GM13976 (cell line): ENCODE measurements around the gene CAPN14.

Source experiments
- DNase-seq: peaks from one replicate; pipeline ENCODE4 v3.0.0; 2012; ENCODE audit warnings: low spot score
- CTCF ChIP-seq: IDR thresholded peaks from 2 replicates; pipeline ENCODE4 v1.5.1; 2012; ENCODE audit warnings: borderline replicate concordance, mild to moderate bottlenecking; ENCODE audit not compliant: insufficient read depth; ENCODE audit errors: extremely low read depth, missing control alignments, control extremely low read depth
- in situ Hi-C: fragments of 300-500 bp; cut with MboI; formaldehyde crosslinking; loops from one replicate; pipeline ENCODE4 v1.12.0; 2022; ENCODE audit warnings: low sequenced_read_pairs, mixed read lengths, inconsistent platforms; ENCODE audit not compliant: unreplicated experiment

The CAPN14 gene

GRCh38 chr2:31258351-31258750 lies 41.0 kb upstream of the CAPN14 start:
- peak; percentile 80 for DNase-seq
- in situ Hi-C loops, result no loop called here
- TF ChIP-seq CTCF, result no peak

GRCh38 chr2:31256611-31257382 lies 39.5 kb upstream of the CAPN14 start:
- in situ Hi-C loops, result no loop called here
- no peak for TF ChIP-seq CTCF
- DNase-seq, result no peak

- in situ Hi-C loops, result no loop called here
- DNase-seq, result peak; percentile 57
- TF ChIP-seq CTCF, result no peak
Observed at GRCh38 chr2:31255911-31256571, 38.7 kb upstream of the CAPN14 start.

GRCh38 chr2:31254237-31255203 lies 37.2 kb upstream of the CAPN14 start:
- in situ Hi-C loops, result no loop called here
- TF ChIP-seq CTCF, result no peak
- DNase-seq, result no peak

- in situ Hi-C loops, result no loop called here
- DNase-seq, result no peak
- no peak for TF ChIP-seq CTCF
Observed at GRCh38 chr2:31253356-31254131, 36.2 kb upstream of the CAPN14 start.
